H54 (cell line): ENCODE measurements around the gene DDX60.
"Not testable (repeated sequence)": the region's sequence is repeated elsewhere in the genome, so short reads cannot be mapped to it uniquely, and the experiment has no call there.

Experiments used
- DNase-seq: peaks from one replicate; pipeline ENCODE4 v3.0.0; 2011; ENCODE audit warnings: low spot score, mixed read lengths; ENCODE audit not compliant: insufficient read length
- FAIRE-seq: peaks from 3 replicates; lab custom pipeline; 2011; peaks lifted over from hg19 to GRCh38; lab: Jason Lieb, UNC
- POLR2A ChIP-seq: IDR thresholded peaks from 2 replicates; pipeline ENCODE4 v1.6.1; 2011; ENCODE audit warnings: low read depth, mild to moderate bottlenecking, low read length

DDX60 gene, protein sequence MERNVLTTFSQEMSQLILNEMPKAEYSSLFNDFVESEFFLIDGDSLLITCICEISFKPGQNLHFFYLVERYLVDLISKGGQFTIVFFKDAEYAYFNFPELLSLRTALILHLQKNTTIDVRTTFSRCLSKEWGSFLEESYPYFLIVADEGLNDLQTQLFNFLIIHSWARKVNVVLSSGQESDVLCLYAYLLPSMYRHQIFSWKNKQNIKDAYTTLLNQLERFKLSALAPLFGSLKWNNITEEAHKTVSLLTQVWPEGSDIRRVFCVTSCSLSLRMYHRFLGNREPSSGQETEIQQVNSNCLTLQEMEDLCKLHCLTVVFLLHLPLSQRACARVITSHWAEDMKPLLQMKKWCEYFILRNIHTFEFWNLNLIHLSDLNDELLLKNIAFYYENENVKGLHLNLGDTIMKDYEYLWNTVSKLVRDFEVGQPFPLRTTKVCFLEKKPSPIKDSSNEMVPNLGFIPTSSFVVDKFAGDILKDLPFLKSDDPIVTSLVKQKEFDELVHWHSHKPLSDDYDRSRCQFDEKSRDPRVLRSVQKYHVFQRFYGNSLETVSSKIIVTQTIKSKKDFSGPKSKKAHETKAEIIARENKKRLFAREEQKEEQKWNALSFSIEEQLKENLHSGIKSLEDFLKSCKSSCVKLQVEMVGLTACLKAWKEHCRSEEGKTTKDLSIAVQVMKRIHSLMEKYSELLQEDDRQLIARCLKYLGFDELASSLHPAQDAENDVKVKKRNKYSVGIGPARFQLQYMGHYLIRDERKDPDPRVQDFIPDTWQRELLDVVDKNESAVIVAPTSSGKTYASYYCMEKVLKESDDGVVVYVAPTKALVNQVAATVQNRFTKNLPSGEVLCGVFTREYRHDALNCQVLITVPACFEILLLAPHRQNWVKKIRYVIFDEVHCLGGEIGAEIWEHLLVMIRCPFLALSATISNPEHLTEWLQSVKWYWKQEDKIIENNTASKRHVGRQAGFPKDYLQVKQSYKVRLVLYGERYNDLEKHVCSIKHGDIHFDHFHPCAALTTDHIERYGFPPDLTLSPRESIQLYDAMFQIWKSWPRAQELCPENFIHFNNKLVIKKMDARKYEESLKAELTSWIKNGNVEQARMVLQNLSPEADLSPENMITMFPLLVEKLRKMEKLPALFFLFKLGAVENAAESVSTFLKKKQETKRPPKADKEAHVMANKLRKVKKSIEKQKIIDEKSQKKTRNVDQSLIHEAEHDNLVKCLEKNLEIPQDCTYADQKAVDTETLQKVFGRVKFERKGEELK (N-terminal part only)

DNA sequence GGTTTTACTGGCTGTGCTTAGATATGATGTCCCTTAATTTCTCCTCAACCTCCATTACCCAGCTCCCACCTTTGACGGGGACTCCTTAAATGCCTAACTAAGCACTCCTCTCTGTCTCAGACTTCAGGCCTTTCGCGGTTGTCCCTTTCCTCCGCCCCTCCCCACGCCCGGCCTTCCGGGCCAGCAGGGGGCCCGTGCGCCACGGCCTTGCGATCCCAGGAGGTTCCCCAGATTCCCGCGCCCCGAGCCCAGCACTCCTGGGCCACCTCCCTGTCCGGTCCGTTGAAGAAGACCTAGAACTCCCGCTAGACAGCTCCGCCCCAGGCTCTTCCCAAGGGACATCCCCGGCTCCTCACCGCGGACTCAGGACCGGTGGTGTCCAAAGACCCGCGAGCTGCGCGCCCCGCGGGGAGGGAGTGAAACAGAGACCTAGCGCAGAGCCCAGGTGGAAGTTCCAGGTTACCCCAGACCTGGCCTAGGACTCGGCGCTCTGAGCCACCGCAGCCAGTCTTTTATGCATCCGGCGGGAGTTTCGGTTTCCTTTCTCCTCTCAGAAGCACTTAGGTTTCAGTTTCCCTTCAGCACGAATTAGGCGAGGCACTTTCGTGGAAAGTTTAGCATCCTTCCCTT lies at the start of gene DDX60:
DDX60 (minus strand) TSS at position 487 of the 630 bp plus-strand sequence. CDS start 7,493 bp downstream, outside the sequence.
- 0 out of 2 replicates have a peak, but pooled peaks have one; percentile 28 for TF ChIP-seq POLR2A
- peak; percentile 60 for FAIRE-seq
- DNase-seq, result peak; percentile 51

DNA sequence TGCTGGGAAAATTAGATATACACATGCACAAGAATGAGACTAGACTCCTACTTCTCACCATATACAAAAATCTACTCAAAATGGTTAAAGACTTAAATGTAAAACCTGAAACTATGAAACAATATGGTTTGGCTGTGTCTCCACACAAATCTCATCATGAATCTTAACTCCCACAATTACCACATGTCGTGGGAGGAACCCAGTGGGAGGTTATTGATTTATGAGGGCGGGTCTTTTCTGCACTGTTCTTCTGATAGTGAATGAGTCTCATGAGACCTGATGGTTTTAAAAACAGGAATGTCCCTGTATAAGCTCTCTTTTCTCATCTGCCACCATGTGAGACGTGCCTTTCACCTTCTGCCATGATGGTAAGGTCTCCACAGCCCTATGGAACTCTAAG lies 48.5 kb upstream of the DDX60 start:
- no peak for DNase-seq
- no peak for TF ChIP-seq POLR2A
- no peak for FAIRE-seq

DNA sequence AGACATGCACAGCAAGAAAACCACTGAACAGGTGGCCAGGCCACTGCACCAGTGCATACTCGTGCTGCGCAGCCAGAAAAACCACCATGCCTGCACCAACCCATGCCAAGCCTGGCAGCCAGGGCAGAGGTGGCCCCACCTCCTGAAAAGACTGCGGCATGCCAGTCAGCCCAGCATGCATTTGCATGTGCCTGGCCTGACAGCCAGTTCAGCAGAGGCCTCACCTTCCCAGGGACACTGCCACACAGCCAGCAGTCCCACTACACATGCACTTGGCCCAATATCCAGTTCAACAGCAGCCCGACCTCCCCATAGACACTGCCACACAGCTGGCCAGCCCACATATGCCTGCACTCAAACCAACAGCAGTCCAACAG lies 43.5 kb upstream of the DDX60 start:
- DNase-seq, result no peak
- TF ChIP-seq POLR2A, result no peak
- no peak for FAIRE-seq

DNA sequence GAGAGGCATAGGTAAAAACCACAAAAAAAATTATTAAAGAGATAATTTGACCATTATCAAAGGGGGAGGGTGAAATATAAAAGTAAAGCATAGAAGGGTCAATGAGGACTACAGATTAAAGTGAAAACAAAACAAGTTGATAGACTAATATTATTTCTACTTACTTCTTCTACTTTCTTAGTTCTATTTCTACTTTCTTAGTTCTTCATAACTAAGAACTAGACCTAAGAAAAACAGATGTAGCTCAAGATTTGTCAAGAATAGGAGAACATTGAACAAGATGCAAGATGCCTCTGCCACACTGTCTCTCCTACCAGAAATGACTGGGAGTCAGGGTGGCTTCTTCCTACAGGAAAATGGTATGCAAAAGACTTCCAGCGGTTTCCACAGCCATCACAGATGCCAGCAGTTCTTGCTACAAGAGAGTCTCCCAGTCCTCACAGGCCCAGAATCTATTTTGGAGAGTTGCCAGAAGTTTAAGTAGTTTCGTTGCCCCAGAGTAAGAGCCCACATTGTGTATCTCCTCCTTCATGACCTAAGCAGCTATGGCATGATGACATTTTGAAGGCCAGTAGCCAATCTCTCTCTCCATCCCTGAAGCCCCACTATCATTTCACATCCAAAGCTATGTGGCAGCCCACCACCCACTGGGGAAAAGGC lies 42.9 kb upstream of the DDX60 start:
- TF ChIP-seq POLR2A, result no peak
- DNase-seq, result no peak
- FAIRE-seq, result no peak

DNA sequence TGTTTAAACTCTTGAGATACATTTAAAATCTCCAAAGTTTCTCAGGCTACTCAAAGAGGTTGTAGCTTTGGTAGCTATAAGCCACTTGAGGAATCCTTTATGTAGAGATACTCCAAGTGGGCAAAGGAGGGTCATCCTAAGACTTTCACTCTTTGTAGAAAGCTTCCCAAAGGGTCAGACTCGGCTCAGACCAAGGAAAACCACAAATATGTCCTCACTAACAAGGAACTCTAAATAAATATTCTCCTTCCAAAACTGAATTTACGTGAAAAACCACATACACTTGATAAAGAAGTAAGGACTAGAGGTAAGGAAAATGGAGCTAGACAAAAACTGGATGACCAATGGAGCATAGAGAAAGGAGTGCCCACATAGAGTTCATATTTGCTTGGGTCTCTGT lies 41.7 kb upstream of the DDX60 start:
- FAIRE-seq (no peak), DNase-seq (no peak)
- TF ChIP-seq POLR2A, result no peak

DNA sequence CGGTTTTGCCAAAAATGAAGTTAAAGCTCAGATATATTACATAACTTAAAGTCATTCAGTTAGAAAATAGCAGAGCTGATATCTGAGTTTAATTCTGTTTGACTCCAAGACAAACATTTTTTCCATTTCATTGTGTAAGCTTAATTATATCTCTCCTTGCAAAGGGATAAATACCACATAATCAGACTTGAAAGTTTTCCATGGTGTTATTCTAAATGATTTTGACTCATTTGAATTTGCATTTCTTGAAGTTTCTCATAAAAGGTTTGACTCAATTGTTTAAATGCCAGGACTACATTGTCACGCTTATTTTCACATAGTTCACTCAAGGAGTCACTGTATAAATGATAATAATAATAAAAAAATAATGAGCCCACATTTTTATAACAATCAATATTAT lies 39.4 kb upstream of the DDX60 start:
- no peak for TF ChIP-seq POLR2A
- DNase-seq (no peak), FAIRE-seq (no peak)

DNA sequence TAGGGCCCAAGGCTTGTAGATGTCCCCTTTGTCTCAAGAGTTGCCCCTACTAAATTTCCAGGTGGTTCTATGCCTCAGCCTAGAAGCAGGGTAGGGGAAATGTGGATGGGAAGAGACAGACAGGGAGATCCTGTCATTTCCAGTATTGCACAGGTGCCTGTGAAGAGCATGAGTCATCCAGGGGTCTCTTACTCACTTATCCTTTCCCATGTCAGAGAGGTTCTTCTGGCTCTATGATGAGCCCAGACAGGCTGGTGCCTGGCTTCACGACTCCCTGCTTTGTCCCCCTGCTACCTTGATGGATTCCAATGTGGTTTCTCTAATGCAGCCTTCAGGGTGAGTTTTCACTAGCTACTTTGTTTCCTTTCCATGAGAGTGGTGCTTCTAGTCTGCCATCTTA lies 35.2 kb upstream of the DDX60 start:
- DNase-seq, result no peak
- no peak for FAIRE-seq
- TF ChIP-seq POLR2A, result no peak

DNA sequence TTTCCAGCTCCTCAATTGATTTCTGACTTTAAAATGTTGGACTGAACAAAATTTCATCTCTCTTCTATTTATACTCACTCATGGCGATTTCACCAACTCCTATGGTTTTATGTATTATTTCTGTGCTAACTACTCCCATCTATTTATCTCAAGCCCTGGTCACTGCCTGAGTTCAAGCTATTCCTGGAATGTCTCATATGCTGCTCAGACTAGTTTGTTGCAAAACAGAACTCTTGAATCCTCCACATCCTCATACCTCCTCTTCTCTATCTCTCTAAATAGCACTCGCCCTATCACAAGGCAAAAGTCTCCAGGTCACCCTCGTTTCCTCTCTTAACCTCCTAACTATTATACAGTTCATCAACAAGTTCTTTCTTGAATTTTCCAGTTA lies 19.0 kb upstream of the DDX60 start:
- FAIRE-seq (no peak), DNase-seq (no peak)
- no peak for TF ChIP-seq POLR2A

DNA sequence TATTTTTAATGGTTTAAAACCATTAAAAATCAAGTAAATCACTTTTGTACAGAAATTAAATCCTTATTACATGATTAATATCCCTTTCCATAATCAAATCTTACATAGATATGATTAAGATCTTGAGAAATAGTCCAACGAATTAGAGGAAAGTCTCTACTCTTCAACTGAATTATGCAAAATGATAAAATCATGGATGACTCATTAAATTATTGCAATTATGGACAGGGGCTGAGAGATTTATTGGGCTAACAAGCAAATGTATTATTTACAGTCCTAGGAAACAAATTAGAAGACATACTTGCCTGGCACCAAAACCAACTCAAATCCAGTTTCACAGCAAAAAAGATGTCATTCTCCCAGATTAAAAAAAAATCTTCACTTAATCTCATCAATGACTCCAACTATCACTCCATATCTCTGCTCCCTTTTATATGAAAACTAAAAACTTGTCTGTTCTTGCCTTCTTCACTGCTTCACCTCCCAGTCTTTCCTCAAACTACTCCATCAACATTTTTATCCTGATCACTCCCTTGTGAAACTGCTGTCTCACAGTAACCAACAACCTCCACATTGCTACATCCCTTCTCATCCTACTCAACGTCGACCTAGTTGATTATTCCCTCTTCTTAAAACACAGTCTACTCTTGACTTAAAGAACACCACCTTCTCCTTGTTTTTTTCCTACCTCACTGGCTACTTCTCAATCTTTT lies 18.4 kb upstream of the DDX60 start:
- FAIRE-seq, result no peak
- no peak for DNase-seq
- TF ChIP-seq POLR2A, result no peak

DNA sequence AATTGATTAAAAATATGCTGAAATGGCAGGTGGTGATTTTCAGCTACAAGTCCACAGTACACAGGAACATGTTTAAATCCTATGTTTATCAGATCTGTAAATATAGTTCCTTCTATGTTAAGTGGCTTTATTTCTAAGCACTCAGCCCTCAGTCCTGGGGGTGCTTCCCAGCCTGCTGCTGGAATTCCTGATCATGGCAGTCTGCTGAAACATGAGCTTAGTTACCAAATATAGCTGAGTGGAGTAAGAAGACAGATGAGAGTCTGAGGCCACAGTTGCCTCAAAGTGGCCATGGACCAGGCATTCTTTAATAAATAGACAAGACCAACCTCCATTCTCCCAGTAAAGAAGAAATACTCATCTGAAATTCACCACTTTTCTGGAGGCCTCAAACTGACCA lies 17.1 kb upstream of the DDX60 start:
- DNase-seq, result no peak
- TF ChIP-seq POLR2A, result no peak
- FAIRE-seq, result no peak

DNA sequence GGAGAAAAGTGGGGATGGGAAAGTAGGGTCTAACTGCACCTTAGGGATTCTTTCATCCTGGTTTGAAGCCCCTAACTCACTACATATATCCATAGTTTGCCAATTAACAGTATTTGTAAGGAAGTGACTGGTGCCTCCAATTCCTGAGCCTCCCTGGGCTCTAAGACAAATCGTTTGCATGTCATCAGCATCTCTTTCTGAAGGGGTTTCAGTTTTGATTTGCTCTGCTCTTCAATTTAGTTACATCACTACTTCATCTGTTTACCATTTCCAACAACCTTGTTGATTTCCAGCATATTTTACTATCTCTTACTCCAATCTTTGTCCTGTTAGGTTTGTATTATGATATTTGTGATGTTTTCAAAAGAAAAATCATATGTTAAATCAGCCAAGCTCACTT lies 15.5 kb upstream of the DDX60 start:
- DNase-seq (no peak), FAIRE-seq (no peak)
- TF ChIP-seq POLR2A, result no peak

DNA sequence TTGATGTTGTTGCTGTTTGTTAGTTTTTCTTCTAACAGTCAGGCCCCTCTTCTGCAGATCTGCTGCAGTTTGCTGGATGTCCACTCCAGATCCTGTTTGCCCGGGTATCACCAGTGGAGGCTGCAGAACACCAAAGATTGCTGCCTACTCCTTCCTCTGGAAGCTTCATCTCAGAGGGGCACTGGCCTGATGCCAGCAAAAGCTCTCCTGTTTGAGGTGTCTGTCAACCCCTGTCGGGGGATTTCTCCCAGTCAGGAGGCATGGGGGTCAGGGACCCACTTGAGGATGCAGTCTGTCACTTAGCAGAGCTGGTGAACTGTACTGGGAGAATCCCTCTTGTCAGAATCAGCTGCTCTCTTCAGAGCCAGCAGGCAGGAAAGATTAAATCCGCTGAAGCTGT lies 12.0 kb upstream of the DDX60 start:
- not testable (repeated sequence) for FAIRE-seq, DNase-seq
